GM18951 (cell line): ENCODE measurements around the gene AGT.
"Not testable (repeated sequence)": the region's sequence is repeated elsewhere in the genome, so short reads cannot be mapped to it uniquely, and the experiment has no call there.

Experiments
- POLR2A ChIP-seq: IDR thresholded peaks from 4 replicates; pipeline ENCODE4 v1.6.1; 2011; ENCODE audit warnings: mild to moderate bottlenecking; ENCODE audit not compliant: insufficient read length, insufficient read depth; ENCODE audit errors: extremely low read depth
- in situ Hi-C: fragments of 300-500 bp; cut with MboI; formaldehyde crosslinking; loops from one replicate; pipeline ENCODE4 v1.12.0; 2022; ENCODE audit warnings: low sequenced_read_pairs, mixed read lengths, inconsistent platforms; ENCODE audit not compliant: unreplicated experiment

AGT gene

DNA sequence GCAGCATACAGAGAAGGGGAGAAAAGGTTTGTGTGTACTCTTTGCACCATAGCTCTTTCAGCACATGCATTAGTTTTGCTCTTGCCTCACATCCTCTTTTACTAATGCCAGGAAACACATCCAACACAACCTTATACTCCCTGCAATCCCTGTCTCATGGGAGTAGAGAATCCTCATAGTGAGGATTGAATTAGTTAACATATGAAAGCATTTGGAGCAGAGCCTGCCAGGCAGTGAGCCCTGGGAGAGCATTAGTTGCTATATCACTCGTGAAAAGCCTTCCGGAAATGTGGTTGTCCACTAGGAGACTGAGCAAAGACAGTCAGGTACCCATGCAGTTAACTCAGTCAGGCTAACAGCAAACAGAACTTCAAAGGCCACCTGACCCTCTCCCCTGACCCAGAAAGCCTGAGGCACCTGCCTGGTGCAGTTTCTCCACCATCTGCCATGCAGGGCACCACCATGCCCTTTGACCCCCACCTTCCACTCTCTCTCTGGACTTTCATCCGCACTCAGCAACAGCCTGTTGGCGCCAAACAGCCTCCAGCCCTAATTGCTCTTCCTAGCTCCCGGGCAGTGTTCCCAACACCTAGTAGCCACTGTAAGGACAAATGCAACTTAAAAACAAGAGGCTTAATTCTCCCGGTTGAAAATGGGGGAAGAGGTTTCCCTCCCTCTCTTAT is 14.9 kb upstream of the AGT start:
- no peak for TF ChIP-seq POLR2A
- in situ Hi-C loops, result no loop called here

DNA sequence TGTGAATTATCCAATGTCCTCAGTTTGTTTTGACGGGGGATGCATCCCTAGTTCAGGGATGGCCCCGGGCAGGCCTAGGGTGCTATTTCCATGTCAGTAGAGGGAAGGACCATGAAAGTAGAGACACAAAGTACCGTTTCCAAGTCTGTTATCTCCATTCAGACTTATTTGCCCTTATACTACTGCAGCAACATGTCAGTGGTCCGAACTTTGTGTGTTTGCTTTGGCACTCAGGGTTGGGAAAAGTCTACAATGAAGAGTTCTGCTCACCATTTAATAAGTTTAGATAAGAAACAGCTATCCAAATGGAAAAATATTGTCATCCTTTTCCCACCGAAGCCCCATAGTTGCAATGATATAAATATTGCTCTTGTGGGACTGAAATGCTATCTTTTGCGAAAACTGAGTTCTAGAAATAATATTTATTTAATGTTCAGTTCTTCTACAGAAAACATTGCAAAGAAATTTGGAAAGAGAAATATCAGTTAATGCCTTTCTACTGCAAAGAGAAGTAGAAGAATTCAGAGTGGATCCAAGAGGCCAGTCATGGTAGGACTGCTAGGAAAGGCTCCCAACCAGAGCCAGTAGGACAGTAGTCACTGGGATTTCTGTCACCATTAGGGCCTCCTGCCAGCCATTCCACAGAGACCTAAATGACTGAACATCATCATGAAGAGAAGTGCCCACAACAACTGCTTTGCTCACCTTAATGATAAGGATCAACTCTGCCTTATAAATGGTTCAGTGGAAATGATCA is 11.5 kb upstream of the AGT start:
- no peak for TF ChIP-seq POLR2A

DNA sequence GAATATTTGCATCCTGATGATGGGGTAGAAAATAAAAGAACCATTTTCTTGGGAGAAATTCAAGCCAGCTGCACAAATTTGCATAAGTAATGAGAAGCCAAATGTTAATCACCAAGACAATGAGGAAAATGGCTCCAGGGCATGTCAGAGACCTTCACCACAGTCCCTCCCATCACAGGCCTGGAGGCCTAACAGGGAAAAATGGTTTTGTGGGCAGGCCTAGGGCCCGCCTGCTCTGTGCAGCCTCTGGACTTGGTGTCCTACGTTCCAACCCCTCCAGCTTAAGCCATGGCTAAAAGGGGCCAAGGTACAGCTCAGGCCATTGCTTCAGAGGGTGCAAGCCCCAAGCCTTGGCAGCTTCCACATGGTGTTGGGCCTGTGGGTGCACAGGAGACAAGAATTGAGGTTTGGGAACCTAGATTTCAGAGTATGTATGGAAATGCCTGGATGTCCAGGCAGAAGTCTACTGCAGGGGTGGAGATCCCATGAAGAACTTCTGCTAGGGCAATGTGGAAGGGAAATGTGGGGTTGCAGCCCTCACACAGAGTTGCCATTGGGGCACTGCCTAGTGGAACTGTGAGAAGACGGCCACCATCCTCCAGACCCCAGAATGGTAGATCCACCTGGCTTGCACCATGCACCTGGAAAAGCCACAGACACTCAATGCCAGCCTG is 8.1 kb upstream of the AGT start:
- in situ Hi-C loops, result not testable (repeated sequence)

More for the DNA sequence above, 11.5 kb upstream of the AGT start:
- in situ Hi-C loops, result no loop called here

DNA sequence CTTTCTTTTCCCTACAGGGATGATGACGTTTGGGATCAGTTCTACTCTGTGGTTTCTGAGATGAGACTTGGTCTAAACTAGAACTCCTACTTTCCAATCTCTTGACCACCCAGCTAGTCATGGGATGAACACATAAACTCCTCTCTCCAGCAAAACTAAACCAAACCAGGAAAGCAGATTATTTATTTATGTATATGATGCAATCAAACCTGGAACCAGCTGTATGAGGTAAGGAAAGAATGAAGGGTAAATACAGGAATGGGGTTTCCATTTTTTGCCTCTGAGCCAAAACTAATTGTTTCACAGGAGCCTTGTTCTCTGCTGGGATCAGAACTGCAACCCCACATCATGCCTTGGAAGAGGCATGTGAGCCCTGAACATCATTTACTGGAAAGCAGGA is 3.3 kb upstream of the AGT start:
- in situ Hi-C loops, result no loop called here

DNA sequence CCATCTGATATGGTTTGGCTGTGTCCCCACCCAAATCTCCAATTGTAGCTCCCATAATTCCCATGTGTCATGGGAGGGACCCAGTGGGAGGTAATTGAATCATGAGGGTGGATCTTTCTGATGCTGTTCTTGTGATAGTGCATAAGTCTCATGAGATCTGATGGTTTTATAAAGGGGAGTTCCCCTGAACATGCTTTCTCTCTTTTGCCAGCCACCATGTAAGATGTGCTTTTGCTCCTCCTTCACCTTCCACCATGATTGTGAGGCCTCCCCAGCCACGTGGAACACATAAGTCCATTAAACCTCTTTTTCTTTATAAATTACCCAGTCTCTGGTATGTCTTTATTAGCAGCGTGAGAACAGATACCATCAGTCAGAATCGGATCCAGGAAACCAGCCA is 2.5 kb upstream of the AGT start:
- in situ Hi-C loops, result not testable (repeated sequence)

More for the DNA sequence above, 3.3 kb upstream of the AGT start:
- TF ChIP-seq POLR2A, result no peak

DNA sequence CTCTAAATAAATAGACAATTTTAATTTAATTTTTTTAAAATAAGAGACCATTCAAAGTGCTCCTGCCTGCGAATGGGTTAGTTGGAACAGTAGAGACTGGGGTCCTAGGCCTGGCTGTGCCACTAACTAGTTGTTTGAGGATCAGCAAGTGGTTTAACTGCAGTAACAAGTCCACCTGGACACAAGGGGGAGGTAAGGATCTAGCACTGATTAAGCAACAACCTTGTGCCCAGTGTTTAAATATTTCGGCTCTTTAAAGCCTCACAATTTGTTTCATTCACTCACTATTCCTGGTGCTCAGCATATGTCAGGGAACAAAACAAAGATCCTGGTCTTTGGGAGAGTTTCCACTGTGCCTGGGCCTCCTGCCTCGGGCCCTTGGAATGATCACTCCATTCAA is 1.6 kb upstream of the AGT start:
- no peak for TF ChIP-seq POLR2A
- in situ Hi-C loops, result no loop called here

DNA sequence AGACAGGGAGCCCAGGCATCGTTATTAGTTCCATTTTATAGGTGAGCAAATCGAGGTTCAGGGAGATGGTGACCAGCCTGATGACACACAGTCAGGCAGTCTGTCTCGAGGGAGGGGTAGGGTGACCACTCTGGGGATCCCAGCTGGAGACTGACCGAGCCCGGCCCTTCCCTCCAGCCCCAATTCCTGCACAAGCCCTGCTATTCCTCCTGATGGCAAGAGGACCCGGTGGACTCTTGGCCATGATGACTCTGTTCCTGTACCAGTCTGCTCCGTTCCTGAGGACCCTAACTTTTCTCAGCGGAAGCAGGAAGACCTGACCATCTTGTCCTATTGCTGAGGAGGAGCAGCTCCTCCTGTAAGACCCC is 391 bp downstream of the AGT start:
- no peak for TF ChIP-seq POLR2A

DNA sequence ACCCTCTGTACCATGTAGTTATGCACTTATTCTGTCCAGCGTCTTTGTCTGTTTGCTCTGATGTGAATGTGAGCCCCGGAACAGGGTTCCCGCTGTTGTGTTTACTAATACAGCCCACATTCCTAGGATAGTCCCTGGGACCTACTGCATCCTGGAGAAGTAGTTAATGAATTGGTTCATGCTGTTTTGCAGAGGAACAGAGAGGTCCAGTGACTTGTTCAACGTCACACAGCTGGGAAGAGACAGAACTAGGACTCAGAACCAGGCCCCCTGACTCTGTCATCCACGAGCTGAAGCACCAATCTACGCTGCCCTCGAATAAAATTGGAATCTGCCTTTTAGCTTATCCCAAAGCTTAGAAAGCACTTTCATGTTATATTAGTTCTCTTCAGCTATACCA is 784 bp downstream of the AGT start:
- in situ Hi-C loops, result no loop called here

More for the DNA sequence above, 391 bp downstream of the AGT start:
- in situ Hi-C loops, result no loop called here

DNA sequence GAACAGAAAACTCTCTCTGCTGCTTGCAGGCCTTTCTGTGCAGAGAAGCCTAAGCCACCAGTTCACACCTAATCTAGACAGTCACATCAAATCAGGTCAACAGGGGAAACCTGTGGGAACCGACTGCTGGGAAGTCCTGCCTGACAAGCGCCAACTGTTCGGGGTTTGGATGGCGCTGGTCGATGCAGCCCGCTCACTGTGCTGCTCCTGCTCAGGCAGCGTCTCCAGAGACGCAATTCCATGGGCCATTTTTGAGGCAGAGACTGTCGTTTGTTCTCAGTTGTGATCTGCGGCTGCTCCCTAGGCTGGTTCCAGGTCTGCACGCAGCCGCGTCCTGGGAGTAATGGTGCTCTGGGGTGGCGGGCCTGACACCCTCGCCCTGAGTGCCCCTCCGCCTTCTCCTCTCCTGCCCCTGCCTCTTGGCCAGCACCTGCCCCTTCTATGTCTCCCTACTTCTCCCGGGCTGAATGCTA is 1.4 kb downstream of the AGT start:
- TF ChIP-seq POLR2A, result no peak
- in situ Hi-C loops, result no loop called here

More for the DNA sequence above, 784 bp downstream of the AGT start:
- TF ChIP-seq POLR2A, result no peak

DNA sequence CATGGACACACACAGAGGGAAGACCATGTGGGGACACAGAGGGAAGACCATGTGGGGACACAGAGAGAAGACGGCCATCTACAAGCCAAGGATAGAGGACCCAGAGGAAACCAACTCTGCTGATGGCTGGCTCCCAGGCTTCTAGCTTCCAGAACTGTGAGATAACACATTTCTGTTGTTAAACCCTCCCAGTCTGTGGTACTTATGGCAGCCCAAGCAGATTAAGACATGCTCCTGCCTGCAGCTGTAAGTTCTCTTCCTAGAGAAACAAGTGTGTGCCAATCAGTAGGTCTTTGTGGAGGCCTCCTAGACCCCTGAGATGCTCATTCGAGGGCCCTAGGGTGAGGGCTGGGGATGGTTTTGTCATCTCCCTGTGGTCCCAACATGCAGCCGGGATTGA is 2.7 kb downstream of the AGT start:
- in situ Hi-C loops, result no loop called here
- TF ChIP-seq POLR2A, result no peak

DNA sequence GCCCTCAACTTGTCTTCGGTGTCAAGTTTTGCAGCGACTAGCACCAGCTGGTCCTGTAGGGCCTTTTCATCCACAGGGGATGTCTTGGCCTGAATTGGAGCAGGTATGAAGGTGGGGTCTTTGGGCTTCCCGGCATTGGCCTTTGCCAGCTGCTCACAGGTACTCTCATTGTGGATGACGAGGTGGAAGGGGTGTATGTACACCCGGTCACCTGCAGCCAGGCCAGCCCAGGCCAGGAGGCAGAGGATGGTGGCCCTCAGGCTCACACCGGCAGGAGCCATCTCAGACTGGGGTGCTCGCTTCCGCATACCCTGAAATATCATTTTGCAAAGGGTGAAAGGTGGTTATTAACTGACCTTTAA is 3.4 kb downstream of the AGT start:
- in situ Hi-C loops, result no loop called here
- TF ChIP-seq POLR2A, result no peak

DNA sequence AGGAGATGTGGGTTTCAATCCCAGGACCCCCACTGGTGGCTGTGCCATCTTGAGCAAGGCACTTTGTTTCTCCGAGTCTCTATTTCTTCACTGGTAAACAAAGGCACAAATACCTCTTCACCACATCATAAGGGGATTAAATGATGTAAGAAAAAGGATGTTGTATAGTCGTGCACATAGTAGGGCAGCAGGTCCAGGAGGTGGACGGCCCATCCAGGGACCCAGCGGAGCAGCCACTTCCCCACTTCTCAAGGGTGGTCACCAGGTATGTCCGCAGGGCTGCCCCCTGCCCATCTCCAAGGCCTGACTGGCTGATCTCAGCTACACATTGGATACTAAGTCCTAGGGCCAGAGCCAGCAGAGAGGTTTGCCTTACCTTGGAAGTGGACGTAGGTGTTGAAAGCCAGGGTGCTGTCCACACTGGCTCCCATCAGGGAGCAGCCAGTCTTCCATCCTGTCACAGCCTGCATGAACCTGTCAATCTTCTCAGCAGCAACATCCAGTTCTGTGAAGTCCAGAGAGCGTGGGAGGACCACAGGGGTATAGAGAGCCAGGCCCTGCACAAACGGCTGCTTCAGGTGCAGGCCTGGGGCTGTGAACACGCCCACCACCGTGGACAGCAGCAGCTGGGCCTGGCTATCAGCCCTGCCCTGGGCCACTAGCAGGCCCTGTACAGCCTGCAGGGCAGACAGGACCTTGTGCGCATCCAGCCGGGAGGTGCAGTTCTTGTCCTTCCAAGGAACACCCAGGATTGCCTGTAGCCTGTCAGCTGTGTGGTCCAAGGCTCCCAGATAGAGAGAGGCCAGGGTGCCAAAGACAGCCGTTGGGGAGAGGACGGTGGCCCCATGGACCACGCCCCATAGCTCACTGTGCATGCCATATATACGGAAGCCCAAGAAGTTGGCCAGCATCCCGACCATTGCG is 4.0 kb downstream of the AGT start:
- in situ Hi-C loops, result no loop called here
- TF ChIP-seq POLR2A, result no peak

DNA sequence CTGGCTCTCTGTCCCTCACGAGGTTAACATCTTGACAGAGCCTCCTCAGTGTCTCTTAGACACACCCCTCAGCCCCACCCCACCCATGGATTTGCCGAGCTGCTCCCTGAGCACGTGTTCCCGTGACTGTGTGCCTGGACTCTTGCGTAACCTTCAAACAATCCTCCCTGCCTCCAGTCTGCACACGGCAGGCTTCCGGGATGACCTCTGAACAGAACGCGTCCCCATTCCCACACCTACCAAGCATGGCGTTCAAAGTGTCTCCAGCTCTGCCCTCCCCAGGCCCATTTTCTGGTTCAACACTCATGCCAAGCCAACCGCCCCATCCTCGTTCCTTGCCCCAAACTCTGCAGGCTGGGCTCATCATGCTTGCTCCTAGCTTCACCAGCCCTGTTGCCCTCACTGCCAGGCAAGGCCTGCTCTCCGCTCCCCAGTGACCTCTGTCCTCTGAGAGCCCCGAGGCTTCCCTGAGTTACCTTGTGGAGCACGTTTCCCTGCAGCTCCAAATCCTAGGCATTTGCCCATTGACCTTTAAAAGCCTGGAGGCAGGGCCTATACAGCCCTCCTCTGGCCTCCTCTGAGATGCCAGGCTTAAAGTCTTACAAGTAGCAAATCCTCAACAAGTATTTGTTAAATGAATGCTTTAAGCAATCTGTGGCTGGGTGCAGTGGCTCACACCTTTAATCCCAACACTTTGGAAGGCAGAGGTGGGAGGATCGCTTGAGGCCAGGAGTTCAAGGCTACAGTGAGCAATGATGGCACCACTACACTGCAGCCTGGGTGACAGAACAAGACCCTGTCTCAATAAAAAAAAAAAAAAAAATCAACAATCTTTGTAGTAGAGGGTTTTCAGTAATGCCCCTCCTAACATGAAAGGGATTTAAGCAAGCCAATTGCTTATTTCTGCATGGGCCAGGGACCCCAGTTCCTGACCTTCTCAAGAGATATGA is 5.0 kb downstream of the AGT start:
- TF ChIP-seq POLR2A, result no peak
- in situ Hi-C loops, result no loop called here
